ENCODE measurements around the gene RAB8B. TPM values are rescaled to one million over a fixed set of nuclear protein-coding genes. Genes with fewer than 3 reads are reported as not detected.

RAB8B gene
- total and polyA plus RNA-seq, 9 of the 15 experiments (the other 6 are each of a cell fraction or from before 2014, with no cell fraction given) = 7.8 to 32.1 (median 24.2) TPM

- TF ChIP-seq RNF219 (CRISPR knock-in tag; IDR thresholded peaks at IDR 0.05) = no peak
- no peak for TF ChIP-seq ZNF316 (IDR thresholded peaks at IDR 0.05)
- TF ChIP-seq ZBTB26 (CRISPR knock-in tag; IDR thresholded peaks at IDR 0.05) = 0 out of 2 replicates have a peak, but pooled peaks have one; percentile 20
- no peak for TF ChIP-seq XRCC4 (IDR thresholded peaks at IDR 0.05; ENCODE audit: extremely low read depth, insufficient read depth, insufficient read length)
- TF ChIP-seq PHF21A (IDR thresholded peaks at IDR 0.05; ENCODE audit: borderline replicate concordance, low read depth) = no peak
- TF ChIP-seq DACH1 (IDR thresholded peaks at IDR 0.05; ENCODE audit: partially characterized antibody) = no peak
- TF ChIP-seq PCBP2 (IDR thresholded peaks at IDR 0.05; ENCODE audit: low read depth, low read length, poor library complexity, severe bottlenecking) = no peak
- TF ChIP-seq GTF2F1 (IDR thresholded peaks at IDR 0.05; ENCODE audit: low read depth, low read length) = no peak
- TF ChIP-seq SMARCA5 (IDR thresholded peaks at IDR 0.05) = peak; percentile 84; the same call in 1 of the 2 replicates
- TF ChIP-seq ILF3 (IDR thresholded peaks at IDR 0.05; ENCODE audit: borderline replicate concordance) = no peak
- TF ChIP-seq ZNF75A (CRISPR knock-in tag; IDR thresholded peaks at IDR 0.05) = no peak
- no peak for TF ChIP-seq ZNF134 (CRISPR knock-in tag; conservative IDR thresholded peaks at IDR 0.05)
- peak; percentile 42; the same call in 1 of the 2 replicates for TF ChIP-seq NR2C1 (IDR thresholded peaks at IDR 0.05)
- TF ChIP-seq NR2C1 (tag; IDR thresholded peaks at IDR 0.05) = no peak
- peak in 1 of 2 experiments; percentile 55; a peak in 1 of 4 replicates for TF ChIP-seq KDM1A (IDR thresholded peaks at IDR 0.05)
- peak; percentile 49 for TF ChIP-seq BCOR (IDR thresholded peaks at IDR 0.05)
- 0 out of 4 replicates have a peak, but pooled peaks of 1 of the 2 experiments have one; percentile 50 for TF ChIP-seq MCM7 (IDR thresholded peaks at IDR 0.05)
- TF ChIP-seq MAZ (CRISPR knock-in tag; conservative IDR thresholded peaks at IDR 0.05 in 1 of 2, IDR thresholded peaks at IDR 0.05 in 1 of 2) = peak in 1 of 2 experiments; percentile 30; a peak in 1 of 4 replicates
- TF ChIP-seq MTA1 (IDR thresholded peaks at IDR 0.05; ENCODE audit: borderline replicate concordance) = peak; percentile 66
- TF ChIP-seq EGR1 (conservative IDR thresholded peaks at IDR 0.05) = no peak
- no peak for TF ChIP-seq ZBED1 (IDR thresholded peaks at IDR 0.05)
- no peak for TF ChIP-seq ZNF707 (CRISPR knock-in tag; conservative IDR thresholded peaks at IDR 0.05)
- peak in 1 of 2 experiments; percentile 89; a peak in 2 of 4 replicates for TF ChIP-seq HDAC1 (IDR thresholded peaks at IDR 0.05)
- no peak for TF ChIP-seq THAP7 (CRISPR knock-in tag; IDR thresholded peaks at IDR 0.05)
- peak; percentile 52; the same call in 1 of the 2 replicates for TF ChIP-seq NFRKB (IDR thresholded peaks at IDR 0.05; ENCODE audit: low read depth)
Observed at GRCh38 chr15:63189941-63190768, 749 bp downstream of the RAB8B start (continued).
